ENCODE measurements around the gene SRP68. TPM values are rescaled to one million over a fixed set of nuclear protein-coding genes. Genes with fewer than 3 reads are reported as not detected.
"Not testable (repeated sequence)": the region's sequence is repeated elsewhere in the genome, so short reads cannot be mapped to it uniquely, and the experiment has no call there.

The SRP68 gene
- total RNA-seq, 2 donors from 2014 or later = 65.1 to 78.0 TPM

- Histone ChIP-seq H3K36me3 (no peaks in the 10 kb centered on the region), H3K9me3 (no peaks in the 10 kb centered on the region), H3K4me1 (peaks cover 28% of the 10 kb centered on the region), H3K9ac (ENCODE audit: low read depth in 2 of 2, low read length in 2 of 2) (no peak within 1 kb of the TSS), H3K27me3 (peaks cover 59% of the 10 kb centered on the region), H3K4me3 (peak within 1 kb of the TSS; percentile 7), H3K27ac (no peak within 1 kb of the TSS)
- no peak for TF ChIP-seq CTCF (IDR thresholded peaks at IDR 0.05)
- intact Hi-C loops (cut with DNase I) = loop anchor here (10.0 kb wide), 1 partner anchor 60 kb away; no protein-coding TSS in a partner anchor
- no peak for DNase-seq
Observed at GRCh38 chr17:76074390-76075363, 2.4 kb upstream of the SRP68 start, which contains the start of gene GALR2. Gene GALR2 (plus strand): TSS chr17:76074781. CDS start chr17:76074884, 103 bp downstream.

GRCh38 chr17:76071531-76072147 is 678 bp downstream of the SRP68 start:
- H3K9ac ChIP-seq (ENCODE audit: low read depth in 2 of 2, low read length in 2 of 2) = peak overlapping the region; percentile 86 to 89
- intact Hi-C loops (cut with DNase I) = loop anchor here (10.0 kb wide), 1 partner anchor 57 kb away; no protein-coding TSS in a partner anchor
- peaks cover 22% of the 10 kb centered on the region for H3K4me1 ChIP-seq
- DNase-seq = peak; percentile 41
- H3K4me3 ChIP-seq = peak overlapping the region; percentile 74
- H3K27ac ChIP-seq = peak overlapping the region; percentile 29
- TF ChIP-seq CTCF (IDR thresholded peaks at IDR 0.05) = no peak
- no peaks in the 10 kb centered on the region for H3K9me3 ChIP-seq
- H3K36me3 ChIP-seq = peaks cover 6% of the 10 kb centered on the region
- H3K27me3 ChIP-seq = peaks cover 33% of the 10 kb centered on the region

- intact Hi-C loops (cut with DNase I) = no loop called here
- Histone ChIP-seq H3K4me3 (no peak overlapping the region), H3K9ac (ENCODE audit: low read depth in 2 of 2, low read length in 2 of 2) (no peak overlapping the region), H3K27me3 (no peaks in the 10 kb centered on the region), H3K9me3 (no peaks in the 10 kb centered on the region), H3K4me1 (no peaks in the 10 kb centered on the region), H3K27ac (no peak overlapping the region), H3K36me3 (peaks cover 33% of the 10 kb centered on the region)
- DNase-seq = peak; percentile 45
- no peak for TF ChIP-seq CTCF (IDR thresholded peaks at IDR 0.05)
Observed at GRCh38 chr17:76065775-76066174, 6.5 kb downstream of the SRP68 start.

- no peak overlapping the region for H3K27ac ChIP-seq
- H3K27me3 ChIP-seq = no peaks in the 10 kb centered on the region
- H3K9me3 ChIP-seq = no peaks in the 10 kb centered on the region
- no peak overlapping the region for H3K9ac ChIP-seq (ENCODE audit: low read depth in 2 of 2, low read length in 2 of 2)
- TF ChIP-seq CTCF (IDR thresholded peaks at IDR 0.05) = no peak
- H3K4me3 ChIP-seq = no peak overlapping the region
- intact Hi-C loops (cut with DNase I) = no loop called here
- DNase-seq = no peak
- peaks cover 33% of the 10 kb centered on the region for H3K36me3 ChIP-seq
- no peaks in the 10 kb centered on the region for H3K4me1 ChIP-seq
Observed at GRCh38 chr17:76063875-76064546, 8.3 kb downstream of the SRP68 start.

GRCh38 chr17:76058264-76058663 is 14.1 kb downstream of the SRP68 start:
- peaks cover 23% of the 10 kb centered on the region for H3K36me3 ChIP-seq
- H3K4me1 ChIP-seq; DNase-seq; H3K27ac ChIP-seq; H3K27me3 ChIP-seq; H3K9ac ChIP-seq (ENCODE audit: low read depth in 2 of 2, low read length in 2 of 2); H3K9me3 ChIP-seq; intact Hi-C loops (cut with DNase I); H3K4me3 ChIP-seq: not testable (repeated sequence)

All from colonic mucosa (tissue), 4 donors.